Osteoblast (primary cell): ENCODE results near the gene SARS1. TPM values are rescaled to one million over a fixed set of nuclear protein-coding genes. Genes with fewer than 3 reads are reported as not detected.
A peak's percentile ranks its signal among the peaks of the same experiment; 100 is the strongest.

Experiments used
- DNase-seq: peaks from one replicate; pipeline ENCODE4 v3.0.0; 2011; ENCODE audit warnings: low spot score, mixed read lengths; ENCODE audit not compliant: insufficient read length; ENCODE audit errors: missing footprints
- H2AFZ ChIP-seq: 2 replicates; pipeline ENCODE4 v1.6.0; 2011; ENCODE audit warnings: mild to moderate bottlenecking, low read length
- H3K27ac ChIP-seq: 2 replicates; pipeline ENCODE4 v1.5.1; 2011; ENCODE audit warnings: mild to moderate bottlenecking, low read depth, low read length, moderate library complexity
- H3K27me3 ChIP-seq: 2 replicates; pipeline ENCODE4 v1.6.0; 2012; ENCODE audit warnings: mild to moderate bottlenecking, control low read depth, inconsistent platforms, low read length, moderate library complexity; ENCODE audit not compliant: insufficient read depth
- H3K36me3 ChIP-seq: 2 replicates; pipeline ENCODE4 v1.5.1; 2011; ENCODE audit warnings: mild to moderate bottlenecking, low read length, control low read depth, moderate library complexity; ENCODE audit not compliant: insufficient read depth
- H3K4me1 ChIP-seq: 2 replicates; pipeline ENCODE4 v1.5.1; 2011; ENCODE audit warnings: mild to moderate bottlenecking, low read length, control low read depth, moderate library complexity; ENCODE audit not compliant: insufficient read depth
- H3K4me2 ChIP-seq: 2 replicates; pipeline ENCODE4 v1.6.0; 2011; ENCODE audit warnings: mild to moderate bottlenecking, low read length; ENCODE audit not compliant: insufficient read depth
- H3K4me3 ChIP-seq: fragments of 200-600 bp; sonication (generic); 3 replicates; pipeline ENCODE4 v1.5.1; 2012; ENCODE audit warnings: mild to moderate bottlenecking, low read length, inconsistent platforms; ENCODE audit not compliant: insufficient read depth
- H3K79me2 ChIP-seq: 2 replicates; pipeline ENCODE4 v1.6.0; 2012; ENCODE audit warnings: mild to moderate bottlenecking, low read length, control low read depth, inconsistent platforms; ENCODE audit not compliant: insufficient read depth
- H3K9me3 ChIP-seq: 2 replicates; pipeline ENCODE4 v1.5.1; 2011; ENCODE audit warnings: low read depth, low read length, control low read depth
- H4K20me1 ChIP-seq: 2 replicates; pipeline ENCODE4 v1.6.0; 2012; ENCODE audit warnings: mild to moderate bottlenecking, low read length, control low read depth; ENCODE audit not compliant: insufficient read depth
- total RNA-seq: library from RNA; depleted of rRNA; stranded (reverse); fragments of >200 nt; gene quantifications from 2 replicates; pipeline ENCODE4 v1.2.3, GENCODE V29; 2012
- TF ChIP-seq, protein P1 (sequence below): IDR thresholded peaks from 2 replicates; pipeline ENCODE4 v1.5.1; 2011; ENCODE audit warnings: mild to moderate bottlenecking, low read depth, low read length, moderate library complexity; ENCODE audit errors: extremely low read depth

The SARS1 gene
- total RNA-seq, 1 donor = 392 TPM

DNA sequence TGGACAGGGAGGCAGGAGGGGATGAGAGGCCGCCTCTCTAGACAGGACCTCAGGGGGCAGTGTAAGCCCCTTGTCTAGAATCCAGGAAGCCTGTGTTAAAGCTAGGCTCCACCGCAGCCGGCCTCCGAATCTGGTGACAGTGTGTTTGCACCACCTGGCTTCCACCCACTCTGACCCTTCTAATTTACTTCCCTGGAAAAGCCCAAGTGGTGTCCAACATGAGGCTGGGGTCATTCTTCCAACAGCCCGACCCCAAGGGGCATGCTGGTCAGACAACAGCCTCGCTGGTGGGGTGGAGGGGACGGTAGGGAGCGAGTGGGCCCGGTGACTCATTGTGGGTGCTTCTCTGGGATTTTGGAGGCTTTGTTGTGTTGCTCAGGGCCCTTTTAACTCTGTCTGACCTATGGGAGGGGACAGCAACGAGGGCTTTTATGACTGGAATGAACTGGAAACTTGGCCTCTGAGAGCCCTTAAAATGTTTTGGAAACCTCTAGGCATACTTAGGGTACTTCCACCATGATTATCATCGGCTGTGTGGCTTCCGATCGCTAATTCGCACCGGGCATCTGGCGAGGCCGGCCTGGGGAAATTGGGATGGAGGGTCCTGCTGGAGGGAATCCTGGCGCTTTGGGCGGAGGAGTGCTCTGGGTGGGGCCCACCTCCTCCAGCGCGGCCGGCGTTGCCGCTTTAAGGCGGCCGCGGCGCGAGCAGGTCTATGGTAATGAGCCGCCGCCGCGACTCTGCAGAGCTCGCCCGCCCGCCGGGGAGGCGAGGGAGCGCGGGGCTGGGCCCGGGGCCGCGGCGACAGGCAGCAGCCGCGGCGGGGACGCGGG lies 35.3 kb downstream of the SARS1 start, which contains the start of gene CELSR2:
Gene CELSR2, plus strand, starts transcription at position 743 of the 833 bp plus-strand sequence. CDS start 541 bp downstream, outside the sequence.
- peak within 1 kb of the TSS; percentile 77 for H3K4me2 ChIP-seq
- H3K9me3 ChIP-seq = no peaks in the 10 kb centered on the region
- H3K4me1 ChIP-seq = peaks cover 13% of the 10 kb centered on the region
- no peak within 1 kb of the TSS for H3K27ac ChIP-seq
- no peaks in the 10 kb centered on the region for H3K79me2 ChIP-seq
- peak within 1 kb of the TSS; percentile 67 for H2AFZ ChIP-seq
- no peaks in the 10 kb centered on the region for H3K36me3 ChIP-seq
- TF ChIP-seq, protein P1, sequence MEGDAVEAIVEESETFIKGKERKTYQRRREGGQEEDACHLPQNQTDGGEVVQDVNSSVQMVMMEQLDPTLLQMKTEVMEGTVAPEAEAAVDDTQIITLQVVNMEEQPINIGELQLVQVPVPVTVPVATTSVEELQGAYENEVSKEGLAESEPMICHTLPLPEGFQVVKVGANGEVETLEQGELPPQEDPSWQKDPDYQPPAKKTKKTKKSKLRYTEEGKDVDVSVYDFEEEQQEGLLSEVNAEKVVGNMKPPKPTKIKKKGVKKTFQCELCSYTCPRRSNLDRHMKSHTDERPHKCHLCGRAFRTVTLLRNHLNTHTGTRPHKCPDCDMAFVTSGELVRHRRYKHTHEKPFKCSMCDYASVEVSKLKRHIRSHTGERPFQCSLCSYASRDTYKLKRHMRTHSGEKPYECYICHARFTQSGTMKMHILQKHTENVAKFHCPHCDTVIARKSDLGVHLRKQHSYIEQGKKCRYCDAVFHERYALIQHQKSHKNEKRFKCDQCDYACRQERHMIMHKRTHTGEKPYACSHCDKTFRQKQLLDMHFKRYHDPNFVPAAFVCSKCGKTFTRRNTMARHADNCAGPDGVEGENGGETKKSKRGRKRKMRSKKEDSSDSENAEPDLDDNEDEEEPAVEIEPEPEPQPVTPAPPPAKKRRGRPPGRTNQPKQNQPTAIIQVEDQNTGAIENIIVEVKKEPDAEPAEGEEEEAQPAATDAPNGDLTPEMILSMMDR = no peak
- H3K4me3 ChIP-seq = peak within 1 kb of the TSS; percentile 65
- no peaks in the 10 kb centered on the region for H4K20me1 ChIP-seq
- H3K27me3 ChIP-seq = no peaks in the 10 kb centered on the region
- DNase-seq = peak; percentile 99

DNA sequence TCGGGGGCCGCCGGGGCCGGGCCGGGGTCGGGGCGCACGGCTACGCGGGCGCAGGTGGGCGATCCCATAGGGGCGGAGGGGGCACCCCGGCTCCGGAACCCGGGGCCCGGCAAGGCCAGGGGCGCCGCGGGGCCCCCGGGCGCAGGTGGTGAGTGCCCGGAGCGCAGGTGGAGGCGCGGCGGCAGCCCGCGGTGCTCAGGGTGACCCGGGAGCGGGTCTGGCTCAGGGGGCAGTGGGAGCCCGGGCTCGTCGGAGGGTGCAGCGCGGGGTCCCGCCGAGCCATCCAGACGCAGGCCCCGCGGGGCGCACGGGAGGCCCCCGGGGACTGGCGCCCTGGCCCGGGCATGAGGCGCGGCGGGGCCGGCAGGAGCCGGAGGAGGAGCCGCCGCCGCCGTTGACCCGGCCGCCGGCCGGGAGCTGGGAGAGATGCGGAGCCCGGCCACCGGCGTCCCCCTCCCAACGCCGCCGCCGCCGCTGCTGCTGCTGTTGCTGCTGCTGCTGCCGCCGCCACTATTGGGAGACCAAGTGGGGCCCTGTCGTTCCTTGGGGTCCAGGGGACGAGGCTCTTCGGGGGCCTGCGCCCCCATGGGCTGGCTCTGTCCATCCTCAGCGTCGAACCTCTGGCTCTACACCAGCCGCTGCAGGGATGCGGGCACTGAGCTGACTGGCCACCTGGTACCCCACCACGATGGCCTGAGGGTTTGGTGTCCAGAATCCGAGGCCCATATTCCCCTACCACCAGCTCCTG lies 36.1 kb downstream of the SARS1 start:
- no peaks in the 10 kb centered on the region for H4K20me1 ChIP-seq
- peak overlapping the region; percentile 77 for H3K4me2 ChIP-seq
- H3K4me3 ChIP-seq = peak overlapping the region; percentile 65
- no peaks in the 10 kb centered on the region for H3K27me3 ChIP-seq
- H3K36me3 ChIP-seq = no peaks in the 10 kb centered on the region
- H2AFZ ChIP-seq = peak overlapping the region; percentile 22
- DNase-seq = peak; percentile 95
- TF ChIP-seq, protein P1 = no peak
- no peaks in the 10 kb centered on the region for H3K9me3 ChIP-seq
- H3K4me1 ChIP-seq = peaks cover 20% of the 10 kb centered on the region
- no peak overlapping the region for H3K27ac ChIP-seq
- no peaks in the 10 kb centered on the region for H3K79me2 ChIP-seq

DNA sequence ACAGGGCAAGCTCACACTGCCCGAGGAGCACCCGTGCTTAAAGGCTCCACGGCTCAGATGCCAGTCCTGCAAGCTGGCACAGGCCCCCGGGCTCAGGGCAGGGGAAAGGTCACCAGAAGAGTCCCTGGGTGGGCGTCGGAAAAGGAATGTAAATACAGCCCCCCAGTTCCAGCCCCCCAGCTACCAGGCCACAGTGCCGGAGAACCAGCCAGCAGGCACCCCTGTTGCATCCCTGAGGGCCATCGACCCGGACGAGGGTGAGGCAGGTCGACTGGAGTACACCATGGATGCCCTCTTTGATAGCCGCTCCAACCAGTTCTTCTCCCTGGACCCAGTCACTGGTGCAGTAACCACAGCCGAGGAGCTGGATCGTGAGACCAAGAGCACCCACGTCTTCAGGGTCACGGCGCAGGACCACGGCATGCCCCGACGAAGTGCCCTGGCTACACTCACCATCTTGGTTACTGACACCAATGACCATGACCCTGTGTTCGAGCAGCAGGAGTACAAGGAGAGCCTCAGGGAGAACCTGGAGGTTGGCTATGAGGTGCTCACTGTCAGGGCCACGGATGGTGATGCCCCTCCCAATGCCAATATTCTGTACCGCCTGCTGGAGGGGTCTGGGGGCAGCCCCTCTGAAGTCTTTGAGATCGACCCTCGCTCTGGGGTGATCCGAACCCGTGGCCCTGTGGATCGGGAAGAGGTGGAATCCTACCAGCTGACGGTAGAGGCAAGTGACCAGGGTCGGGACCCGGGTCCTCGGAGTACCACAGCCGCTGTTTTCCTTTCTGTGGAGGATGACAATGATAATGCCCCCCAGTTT lies 36.9 kb downstream of the SARS1 start:
- Histone ChIP-seq H3K4me1 (peaks cover 20% of the 10 kb centered on the region), H3K27me3 (no peaks in the 10 kb centered on the region), H3K4me3 (no peak overlapping the region), H3K79me2 (no peaks in the 10 kb centered on the region), H3K4me2 (peak overlapping the region; percentile 77), H3K9me3 (no peaks in the 10 kb centered on the region), H2AFZ (no peak overlapping the region), H3K36me3 (no peaks in the 10 kb centered on the region), H4K20me1 (no peaks in the 10 kb centered on the region), H3K27ac (no peak overlapping the region)
- peak; percentile 88 for DNase-seq
- TF ChIP-seq, protein P1 = no peak
